Lower leg skin (tissue), 3 donors: ENCODE results near the gene ARRDC4.

ENCODE experiments used
- POLR2A ChIP-seq, 2 donors: fragments of 450-650 bp; IDR thresholded peaks; one replicate each; pipeline ENCODE4 v1.6.1; 2016 to 2017; ENCODE audit warnings: antibody characterized with exemption in 2 of 2, mild to moderate bottlenecking in 1 of 2, moderate library complexity in 1 of 2
- TF ChIP-seq, protein P1 (sequence below), 3 donors: fragments of 450-650 bp; IDR thresholded peaks; one replicate each; pipeline ENCODE4 v1.5.1; 2016; ENCODE audit warnings: antibody characterized with exemption in 3 of 3, mild to moderate bottlenecking in 3 of 3, moderate library complexity in 2 of 3

DNA sequence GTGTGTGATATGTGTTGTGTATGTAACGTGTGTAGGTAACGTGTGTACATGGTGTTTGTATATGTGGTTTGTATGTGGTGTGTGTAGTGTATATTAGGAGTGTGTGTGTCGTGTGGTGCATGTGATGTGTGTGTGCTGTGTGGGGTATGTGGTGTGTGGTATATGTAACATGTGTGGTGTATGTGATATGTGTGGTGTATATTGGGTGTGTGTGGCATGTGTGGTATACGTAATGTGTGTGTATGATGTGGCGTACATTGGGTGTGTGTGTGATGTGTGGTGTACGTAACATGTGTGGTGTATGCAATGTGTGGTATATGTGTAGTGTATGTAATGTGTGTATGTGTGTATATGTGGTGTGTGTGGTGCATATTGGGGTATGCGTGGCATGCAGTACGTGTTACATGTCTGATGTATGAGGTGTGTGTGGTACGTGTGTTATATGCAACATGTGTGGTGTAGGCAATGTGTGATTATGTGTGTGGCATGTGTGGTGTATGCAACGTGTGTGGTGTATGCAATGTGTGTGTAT lies 41.2 kb downstream of the ARRDC4 start:
- TF ChIP-seq, protein P1, sequence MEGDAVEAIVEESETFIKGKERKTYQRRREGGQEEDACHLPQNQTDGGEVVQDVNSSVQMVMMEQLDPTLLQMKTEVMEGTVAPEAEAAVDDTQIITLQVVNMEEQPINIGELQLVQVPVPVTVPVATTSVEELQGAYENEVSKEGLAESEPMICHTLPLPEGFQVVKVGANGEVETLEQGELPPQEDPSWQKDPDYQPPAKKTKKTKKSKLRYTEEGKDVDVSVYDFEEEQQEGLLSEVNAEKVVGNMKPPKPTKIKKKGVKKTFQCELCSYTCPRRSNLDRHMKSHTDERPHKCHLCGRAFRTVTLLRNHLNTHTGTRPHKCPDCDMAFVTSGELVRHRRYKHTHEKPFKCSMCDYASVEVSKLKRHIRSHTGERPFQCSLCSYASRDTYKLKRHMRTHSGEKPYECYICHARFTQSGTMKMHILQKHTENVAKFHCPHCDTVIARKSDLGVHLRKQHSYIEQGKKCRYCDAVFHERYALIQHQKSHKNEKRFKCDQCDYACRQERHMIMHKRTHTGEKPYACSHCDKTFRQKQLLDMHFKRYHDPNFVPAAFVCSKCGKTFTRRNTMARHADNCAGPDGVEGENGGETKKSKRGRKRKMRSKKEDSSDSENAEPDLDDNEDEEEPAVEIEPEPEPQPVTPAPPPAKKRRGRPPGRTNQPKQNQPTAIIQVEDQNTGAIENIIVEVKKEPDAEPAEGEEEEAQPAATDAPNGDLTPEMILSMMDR (IDR thresholded peaks at IDR 0.05) = no peak
- no peak for TF ChIP-seq POLR2A (IDR thresholded peaks at IDR 0.05)
